Gastroesophageal sphincter (tissue), 3 donors: Measurements from ENCODE around the gene GPC3.
"Not testable (repeated sequence)": the region's sequence is repeated elsewhere in the genome, so short reads cannot be mapped to it uniquely, and the experiment has no call there.

ENCODE experiments used
- POLR2AphosphoS5 ChIP-seq: sonication (generic); formaldehyde crosslinking; IDR thresholded peaks from one replicate; pipeline ENCODE4 v1.6.1; 2017; ENCODE audit warnings: antibody characterized with exemption
- TF ChIP-seq, protein P1 (sequence below), 4 experiments: fragments of 200-600 bp in 2 of 4; fragments of 450-650 bp in 2 of 4; sonication (generic) in 1 of 4; IDR thresholded peaks; one replicate each; pipeline ENCODE4 v1.5.1; 2017 to 2019; ENCODE audit warnings: antibody characterized with exemption in 4 of 4, mild to moderate bottlenecking in 2 of 4, moderate library complexity in 2 of 4

- TF ChIP-seq POLR2AphosphoS5, result not testable (repeated sequence)
- TF ChIP-seq, protein P1, sequence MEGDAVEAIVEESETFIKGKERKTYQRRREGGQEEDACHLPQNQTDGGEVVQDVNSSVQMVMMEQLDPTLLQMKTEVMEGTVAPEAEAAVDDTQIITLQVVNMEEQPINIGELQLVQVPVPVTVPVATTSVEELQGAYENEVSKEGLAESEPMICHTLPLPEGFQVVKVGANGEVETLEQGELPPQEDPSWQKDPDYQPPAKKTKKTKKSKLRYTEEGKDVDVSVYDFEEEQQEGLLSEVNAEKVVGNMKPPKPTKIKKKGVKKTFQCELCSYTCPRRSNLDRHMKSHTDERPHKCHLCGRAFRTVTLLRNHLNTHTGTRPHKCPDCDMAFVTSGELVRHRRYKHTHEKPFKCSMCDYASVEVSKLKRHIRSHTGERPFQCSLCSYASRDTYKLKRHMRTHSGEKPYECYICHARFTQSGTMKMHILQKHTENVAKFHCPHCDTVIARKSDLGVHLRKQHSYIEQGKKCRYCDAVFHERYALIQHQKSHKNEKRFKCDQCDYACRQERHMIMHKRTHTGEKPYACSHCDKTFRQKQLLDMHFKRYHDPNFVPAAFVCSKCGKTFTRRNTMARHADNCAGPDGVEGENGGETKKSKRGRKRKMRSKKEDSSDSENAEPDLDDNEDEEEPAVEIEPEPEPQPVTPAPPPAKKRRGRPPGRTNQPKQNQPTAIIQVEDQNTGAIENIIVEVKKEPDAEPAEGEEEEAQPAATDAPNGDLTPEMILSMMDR (IDR thresholded peaks at IDR 0.05), result not testable (repeated sequence)
These were observed 222.3 kb downstream of the GPC3 start for GRCh38 chrX:133762976-133763548.
